ENCODE results near the gene KCNK17. TPM values are rescaled to one million over a fixed set of nuclear protein-coding genes. Genes with fewer than 3 reads are reported as not detected.

KCNK17 gene
- total and polyA plus RNA-seq, 2 donors (not counting 3 experiments of a cell fraction or from before 2014, with no cell fraction given), result not detected

- Histone ChIP-seq H2AFZ (ENCODE audit: low read depth, low read length) (no peak overlapping the region), H3K27me3 (ENCODE audit: control insufficient read depth in 2 of 2, insufficient read depth in 2 of 2, low read length in 2 of 2) (peaks cover 0 to 2% of the 10 kb centered on the region in 2 experiments), H4K20me1 (replicated peaks; ENCODE audit: control insufficient read depth, extremely low read depth, insufficient read depth, low read length) (no peaks in the 10 kb centered on the region), H3K9me3 (replicated peaks; ENCODE audit: control insufficient read depth, insufficient read depth, low read length) (no peaks in the 10 kb centered on the region), H3K79me2 (ENCODE audit: control insufficient read depth, insufficient read depth, low read length) (no peaks in the 10 kb centered on the region), H3K4me2 (ENCODE audit: insufficient read depth, low read length) (no peak overlapping the region), H3K4me1 (ENCODE audit: control insufficient read depth, extremely low read depth, insufficient read depth, low read length) (no peaks in the 10 kb centered on the region), H3K36me3 (ENCODE audit: control insufficient read depth in 2 of 2, extremely low read depth in 1 of 2, insufficient read depth in 2 of 2, low read length in 2 of 2) (no peaks in the 10 kb centered on the region), H3K27ac (ENCODE audit: insufficient read depth, low read depth, low read length) (no peak overlapping the region), H3K9ac (replicated peaks; ENCODE audit: extremely low read depth, insufficient read depth, low read length) (no peak overlapping the region), H3K9me1 (replicated peaks; ENCODE audit: control insufficient read depth, extremely low read depth, insufficient read depth, low read length) (no peaks in the 10 kb centered on the region), H3K4me3 (replicated peaks in 1 of 3; ENCODE audit: insufficient read depth in 1 of 3, low read depth in 1 of 3, low read length in 3 of 3) (no peak overlapping the region)
- dilution Hi-C loops (cut with MboI; ENCODE audit: extremely low pct_ligation_motif_present, low sequenced_read_pairs) (no loop called here), intact Hi-C loops (cut with micrococcal nuclease) (loop anchor here (10.0 kb wide), 1 partner anchor 1503 kb away; no protein-coding TSS in a partner anchor)
- no TSS peak for BruUV-seq (replicated peaks)
- TF ChIP-seq POLR2A (IDR thresholded peaks at IDR 0.05; ENCODE audit: low read depth, low read length) (no peak), POLR2AphosphoS5 (IDR thresholded peaks at IDR 0.05; ENCODE audit: insufficient read depth, low read depth, low read length) (no peak), GATA2 (IDR thresholded peaks at IDR 0.05; ENCODE audit: insufficient read depth, insufficient read length, low read depth, low read length) (no peak), EZH2 (IDR thresholded peaks at IDR 0.05; ENCODE audit: borderline replicate concordance, low read depth, low read length, severe bottlenecking) (no peak), MYC (IDR thresholded peaks at IDR 0.05; ENCODE audit: low read depth, low read length) (no peak), FOS (IDR thresholded peaks at IDR 0.05; ENCODE audit: borderline replicate concordance, insufficient read depth, low read length) (no peak), JUN (IDR thresholded peaks at IDR 0.05; ENCODE audit: borderline replicate concordance, insufficient read depth, insufficient read length, low read depth) (no peak)
- TF ChIP-seq, protein P1, sequence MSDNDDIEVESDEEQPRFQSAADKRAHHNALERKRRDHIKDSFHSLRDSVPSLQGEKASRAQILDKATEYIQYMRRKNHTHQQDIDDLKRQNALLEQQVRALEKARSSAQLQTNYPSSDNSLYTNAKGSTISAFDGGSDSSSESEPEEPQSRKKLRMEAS (IDR thresholded peaks at IDR 0.05; ENCODE audit: insufficient read depth, insufficient read length), result no peak
- TF ChIP-seq, protein P2, sequence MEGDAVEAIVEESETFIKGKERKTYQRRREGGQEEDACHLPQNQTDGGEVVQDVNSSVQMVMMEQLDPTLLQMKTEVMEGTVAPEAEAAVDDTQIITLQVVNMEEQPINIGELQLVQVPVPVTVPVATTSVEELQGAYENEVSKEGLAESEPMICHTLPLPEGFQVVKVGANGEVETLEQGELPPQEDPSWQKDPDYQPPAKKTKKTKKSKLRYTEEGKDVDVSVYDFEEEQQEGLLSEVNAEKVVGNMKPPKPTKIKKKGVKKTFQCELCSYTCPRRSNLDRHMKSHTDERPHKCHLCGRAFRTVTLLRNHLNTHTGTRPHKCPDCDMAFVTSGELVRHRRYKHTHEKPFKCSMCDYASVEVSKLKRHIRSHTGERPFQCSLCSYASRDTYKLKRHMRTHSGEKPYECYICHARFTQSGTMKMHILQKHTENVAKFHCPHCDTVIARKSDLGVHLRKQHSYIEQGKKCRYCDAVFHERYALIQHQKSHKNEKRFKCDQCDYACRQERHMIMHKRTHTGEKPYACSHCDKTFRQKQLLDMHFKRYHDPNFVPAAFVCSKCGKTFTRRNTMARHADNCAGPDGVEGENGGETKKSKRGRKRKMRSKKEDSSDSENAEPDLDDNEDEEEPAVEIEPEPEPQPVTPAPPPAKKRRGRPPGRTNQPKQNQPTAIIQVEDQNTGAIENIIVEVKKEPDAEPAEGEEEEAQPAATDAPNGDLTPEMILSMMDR (IDR thresholded peaks at IDR 0.05; ENCODE audit: extremely low read depth in 1 of 2, insufficient read depth in 1 of 2, low read depth in 1 of 2, low read length in 2 of 2), result no peak
- POLR2A ChIA-PET, result no interaction called here
- CTCF ChIA-PET, result no interaction called here
- DNase-seq (ENCODE audit: low read depth, low spot score) (no peak), FAIRE-seq (no peak)
Measured at GRCh38 chr6:39341352-39341751, 27.1 kb upstream of the KCNK17 start.
